Measurements from ENCODE around the gene ZBTB16.

ZBTB16 gene

DNA sequence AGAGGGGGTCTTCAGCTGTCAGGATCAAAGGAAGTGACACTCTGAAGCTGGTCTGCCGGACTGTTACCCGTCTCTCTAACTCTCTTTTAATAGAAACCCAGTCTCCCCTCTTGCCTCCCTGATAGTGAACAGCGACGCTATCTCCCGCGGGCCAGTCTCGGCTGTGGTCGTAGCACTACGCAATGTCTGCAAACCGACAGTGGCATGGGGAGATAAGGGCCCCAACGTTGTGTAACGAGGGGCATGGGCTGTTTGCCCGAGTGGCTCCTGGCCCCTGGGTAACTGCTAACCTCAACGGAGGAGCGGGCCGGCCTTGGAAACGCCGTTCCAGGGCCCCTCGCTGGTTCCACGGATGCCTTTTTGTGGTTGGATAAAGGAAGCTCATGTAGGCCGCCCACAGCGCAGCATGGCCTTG is 23.3 kb downstream of the ZBTB16 start:
- CTCF ChIA-PET = no interaction called here
- peak overlapping the region; percentile 25; the same call in 1 of the 2 replicates for H3K27ac ChIP-seq
- TF ChIP-seq, protein P1, sequence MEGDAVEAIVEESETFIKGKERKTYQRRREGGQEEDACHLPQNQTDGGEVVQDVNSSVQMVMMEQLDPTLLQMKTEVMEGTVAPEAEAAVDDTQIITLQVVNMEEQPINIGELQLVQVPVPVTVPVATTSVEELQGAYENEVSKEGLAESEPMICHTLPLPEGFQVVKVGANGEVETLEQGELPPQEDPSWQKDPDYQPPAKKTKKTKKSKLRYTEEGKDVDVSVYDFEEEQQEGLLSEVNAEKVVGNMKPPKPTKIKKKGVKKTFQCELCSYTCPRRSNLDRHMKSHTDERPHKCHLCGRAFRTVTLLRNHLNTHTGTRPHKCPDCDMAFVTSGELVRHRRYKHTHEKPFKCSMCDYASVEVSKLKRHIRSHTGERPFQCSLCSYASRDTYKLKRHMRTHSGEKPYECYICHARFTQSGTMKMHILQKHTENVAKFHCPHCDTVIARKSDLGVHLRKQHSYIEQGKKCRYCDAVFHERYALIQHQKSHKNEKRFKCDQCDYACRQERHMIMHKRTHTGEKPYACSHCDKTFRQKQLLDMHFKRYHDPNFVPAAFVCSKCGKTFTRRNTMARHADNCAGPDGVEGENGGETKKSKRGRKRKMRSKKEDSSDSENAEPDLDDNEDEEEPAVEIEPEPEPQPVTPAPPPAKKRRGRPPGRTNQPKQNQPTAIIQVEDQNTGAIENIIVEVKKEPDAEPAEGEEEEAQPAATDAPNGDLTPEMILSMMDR (conservative IDR thresholded peaks at IDR 0.05; ENCODE audit: low read depth) = no peak
- POLR2A ChIA-PET (ENCODE audit: low non-redundant PET) = no interaction called here
- no peak for DNase-seq (ENCODE audit: low spot score)

DNA sequence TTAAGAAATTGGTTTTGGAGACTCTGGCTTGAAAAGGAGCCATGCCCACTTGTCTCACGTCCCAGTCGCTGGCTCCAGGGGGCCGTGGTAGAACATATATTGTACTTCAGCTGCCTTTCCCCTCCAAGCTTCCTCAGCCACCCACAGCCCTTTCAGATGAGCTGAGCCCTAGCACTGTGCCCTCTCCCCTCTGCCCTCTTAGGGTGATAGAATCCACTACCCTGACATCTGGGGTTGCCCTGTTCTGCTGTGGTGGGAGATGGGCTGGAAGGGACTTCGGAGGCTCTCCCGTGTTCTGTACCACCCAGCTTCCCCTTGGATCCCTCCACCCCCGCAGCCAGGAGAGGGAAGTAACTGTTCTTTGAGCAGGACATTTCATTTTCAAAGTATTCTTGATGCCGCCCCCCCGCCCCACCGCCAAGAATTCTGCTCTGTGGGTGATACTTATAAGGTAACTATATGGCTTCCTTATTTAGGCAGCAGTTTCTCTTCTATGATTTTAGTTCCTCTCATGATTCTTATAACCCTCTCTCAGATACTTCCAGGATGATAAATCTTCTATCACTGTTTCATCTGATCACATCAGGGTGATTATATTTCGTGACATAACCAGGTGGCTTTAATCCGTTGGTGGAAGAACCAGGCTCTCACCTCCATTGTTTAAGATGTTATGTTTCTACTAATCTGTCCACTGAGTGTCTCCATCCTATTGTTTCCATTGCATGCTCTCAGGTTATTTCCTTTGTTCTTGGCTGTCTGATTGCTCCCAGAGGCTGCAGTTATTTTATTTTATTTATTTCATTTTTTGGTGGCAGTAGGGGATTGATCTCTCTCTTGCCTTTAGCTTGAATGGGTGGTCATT is 24.1 kb downstream of the ZBTB16 start:
- ChIA-PET POLR2A (ENCODE audit: low non-redundant PET) (no interaction called here), CTCF (no interaction called here)
- TF ChIP-seq, protein P1 (conservative IDR thresholded peaks at IDR 0.05; ENCODE audit: low read depth) = no peak
- no peak for DNase-seq (ENCODE audit: low spot score)
- peak overlapping the region; percentile 25; the same call in 1 of the 2 replicates for H3K27ac ChIP-seq

DNA sequence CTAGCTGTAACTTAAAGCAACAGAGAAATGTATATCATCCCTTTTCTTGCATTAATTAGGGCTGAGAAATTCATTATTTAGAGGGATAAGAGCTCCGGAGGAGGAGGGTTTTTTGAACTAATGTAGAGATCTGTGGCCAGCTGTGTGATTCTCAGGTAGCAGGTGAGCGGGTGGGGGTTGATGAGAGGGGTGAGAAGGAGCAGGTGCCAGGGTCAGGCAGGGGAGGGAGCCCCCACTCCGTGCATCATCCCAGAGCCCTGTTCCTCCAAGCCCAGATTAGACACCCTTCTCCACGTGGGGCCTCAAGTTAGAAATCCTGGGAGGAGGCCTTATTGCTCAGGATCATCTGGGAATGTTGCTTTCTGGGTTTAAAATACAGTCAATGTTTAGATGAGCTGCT is 24.9 kb downstream of the ZBTB16 start:
- peak overlapping the region; percentile 13; the same call in 1 of the 2 replicates for H3K27ac ChIP-seq
- DNase-seq (ENCODE audit: low spot score) = no peak
- CTCF ChIA-PET = no interaction called here
- TF ChIP-seq, protein P1 (conservative IDR thresholded peaks at IDR 0.05; ENCODE audit: low read depth) = no peak
- POLR2A ChIA-PET (ENCODE audit: low non-redundant PET) = no interaction called here

DNA sequence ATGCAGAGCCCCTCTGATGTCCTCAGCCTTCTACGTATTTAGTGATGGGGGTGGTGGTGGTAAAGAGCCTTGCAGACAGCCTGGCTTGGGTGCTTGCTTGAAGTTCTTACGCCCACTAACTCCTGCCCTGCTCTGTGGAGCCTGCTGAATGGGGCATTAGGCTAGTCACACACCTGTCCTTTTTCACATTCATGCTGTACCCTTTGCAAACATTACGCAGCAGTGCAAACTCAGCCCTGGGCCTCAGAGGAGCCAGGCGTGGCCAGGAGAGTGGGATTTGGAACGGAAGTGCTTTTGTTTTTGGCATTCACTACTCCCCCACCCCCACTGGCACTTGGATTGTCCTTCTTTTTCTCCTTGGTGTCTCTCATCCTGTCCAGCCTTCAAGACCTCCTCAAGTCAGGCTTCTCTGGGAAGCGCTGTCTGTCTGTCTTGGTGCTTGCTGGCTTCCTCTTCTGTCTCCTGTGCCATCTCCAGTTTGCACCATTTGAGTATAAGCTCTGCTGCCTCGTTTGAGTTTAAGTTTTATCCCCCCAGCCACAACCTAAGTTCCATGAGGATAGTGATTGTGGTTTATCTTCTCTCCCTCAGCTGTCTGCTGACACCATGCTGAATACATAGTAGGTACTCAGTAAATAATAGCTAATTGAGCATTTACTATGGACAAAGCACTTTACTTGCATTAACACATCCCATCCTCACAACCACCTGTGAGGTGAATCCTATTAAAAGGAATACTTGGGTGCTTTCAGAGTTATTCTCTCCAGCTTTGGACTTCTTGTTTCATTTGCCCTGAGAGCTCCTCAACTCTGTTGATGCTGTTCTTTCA is 26.7 kb downstream of the ZBTB16 start:
- ChIA-PET CTCF (no interaction called here), POLR2A (ENCODE audit: low non-redundant PET) (no interaction called here)
- TF ChIP-seq, protein P1 (conservative IDR thresholded peaks at IDR 0.05; ENCODE audit: low read depth) = no peak
- peak overlapping the region; percentile 39 for H3K27ac ChIP-seq
- DNase-seq (ENCODE audit: low spot score) = no peak

DNA sequence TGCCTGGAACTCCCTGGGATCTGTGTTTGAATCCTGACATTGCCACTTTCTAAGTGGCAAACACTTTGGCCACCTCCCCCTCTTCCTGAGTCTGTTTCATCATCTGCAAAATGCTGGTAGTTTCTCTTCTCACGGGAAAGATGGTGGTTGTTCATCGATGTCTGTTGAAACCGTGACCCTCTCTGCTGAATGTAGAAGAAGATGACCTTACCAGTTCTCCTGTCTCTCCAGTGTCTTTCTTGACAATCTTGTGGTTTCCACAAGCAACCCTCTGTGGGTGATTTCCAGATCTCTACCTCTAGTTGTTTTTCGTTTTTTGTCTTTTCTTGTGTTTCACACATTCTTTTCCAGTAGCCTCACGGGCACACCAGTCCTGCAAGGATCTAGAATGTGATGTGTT is 27.5 kb downstream of the ZBTB16 start:
- peak overlapping the region; percentile 47 for H3K27ac ChIP-seq
- POLR2A ChIA-PET (ENCODE audit: low non-redundant PET) = no interaction called here
- TF ChIP-seq, protein P1 (conservative IDR thresholded peaks at IDR 0.05; ENCODE audit: low read depth) = no peak
- CTCF ChIA-PET = no interaction called here
- DNase-seq (ENCODE audit: low spot score) = no peak

DNA sequence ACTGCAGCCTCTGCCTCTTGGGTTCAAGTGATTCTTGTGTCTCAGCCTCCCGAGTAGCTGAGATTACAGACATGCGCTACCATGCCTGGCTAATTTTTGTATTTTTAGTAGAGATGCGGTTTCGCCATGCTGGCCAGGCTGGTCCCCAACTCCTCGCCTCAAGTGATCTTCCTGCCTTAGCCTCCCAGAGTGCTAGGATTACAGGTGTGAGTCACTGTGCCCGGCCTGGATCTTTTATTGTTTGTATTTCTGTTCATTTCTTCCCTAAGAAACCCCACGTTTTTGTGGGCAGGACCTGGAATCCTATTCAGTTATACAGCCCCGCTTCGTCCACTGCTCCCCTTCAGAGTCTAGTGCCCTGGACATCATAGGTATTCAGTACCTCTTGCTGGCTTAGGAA is 28.7 kb downstream of the ZBTB16 start:
- DNase-seq (ENCODE audit: low spot score) = no peak
- H3K27ac ChIP-seq = peak overlapping the region; percentile 47
- CTCF ChIA-PET = no interaction called here
- TF ChIP-seq, protein P1 (conservative IDR thresholded peaks at IDR 0.05; ENCODE audit: low read depth) = no peak
- POLR2A ChIA-PET (ENCODE audit: low non-redundant PET) = no interaction called here
